ENCODE results near the gene AP1B1. TPM values are rescaled to one million over a fixed set of nuclear protein-coding genes. Genes with fewer than 3 reads are reported as not detected.

AP1B1 gene
- total RNA-seq, 1 donor = 37.3 TPM

- Histone ChIP-seq H3K79me2 (ENCODE audit: insufficient read depth, low read length) (no peaks in the 10 kb centered on the region), H3K4me2 (ENCODE audit: insufficient read depth, low read length) (no peak overlapping the region), H3K9me3 (ENCODE audit: low read depth, low read length) (no peaks in the 10 kb centered on the region), H2AFZ (ENCODE audit: low read length) (no peak overlapping the region), H3K27ac (ENCODE audit: low read depth, low read length) (no peak overlapping the region), H4K20me1 (ENCODE audit: insufficient read depth, low read length) (peaks cover 3% of the 10 kb centered on the region), H3K36me3 (ENCODE audit: insufficient read depth, low read length) (peaks cover 34% of the 10 kb centered on the region), H3K4me1 (ENCODE audit: insufficient read depth, low read length) (no peaks in the 10 kb centered on the region), H3K27me3 (ENCODE audit: insufficient read depth, low read length) (no peaks in the 10 kb centered on the region), H3K4me3 (ENCODE audit: insufficient read depth, low read length) (no peak overlapping the region)
- DNase-seq (ENCODE audit: insufficient read length, low spot score, missing footprints) = peak; percentile 77
- TF ChIP-seq CTCF (IDR thresholded peaks at IDR 0.05; ENCODE audit: extremely low read depth, low read depth, low read length) = no peak
Measured at GRCh38 chr22:29334696-29335344, 53.5 kb downstream of the AP1B1 start.

GRCh38 chr22:29334148-29334547, 54.2 kb downstream of the AP1B1 start:
- Histone ChIP-seq H3K4me1 (ENCODE audit: insufficient read depth, low read length) (no peaks in the 10 kb centered on the region), H3K9me3 (ENCODE audit: low read depth, low read length) (no peaks in the 10 kb centered on the region), H3K27me3 (ENCODE audit: insufficient read depth, low read length) (no peaks in the 10 kb centered on the region), H3K4me3 (ENCODE audit: insufficient read depth, low read length) (no peak overlapping the region), H3K4me2 (ENCODE audit: insufficient read depth, low read length) (no peak overlapping the region), H3K27ac (ENCODE audit: low read depth, low read length) (no peak overlapping the region), H4K20me1 (ENCODE audit: insufficient read depth, low read length) (peaks cover 3% of the 10 kb centered on the region), H3K36me3 (ENCODE audit: insufficient read depth, low read length) (peaks cover 34% of the 10 kb centered on the region), H2AFZ (ENCODE audit: low read length) (no peak overlapping the region), H3K79me2 (ENCODE audit: insufficient read depth, low read length) (no peaks in the 10 kb centered on the region)
- peak; percentile 25 for DNase-seq (ENCODE audit: insufficient read length, low spot score, missing footprints)
- TF ChIP-seq CTCF (IDR thresholded peaks at IDR 0.05; ENCODE audit: extremely low read depth, low read depth, low read length) = no peak

- Histone ChIP-seq H3K4me1 (ENCODE audit: insufficient read depth, low read length) (no peaks in the 10 kb centered on the region), H3K27me3 (ENCODE audit: insufficient read depth, low read length) (no peaks in the 10 kb centered on the region), H3K9me3 (ENCODE audit: low read depth, low read length) (no peaks in the 10 kb centered on the region), H2AFZ (ENCODE audit: low read length) (no peak overlapping the region), H3K79me2 (ENCODE audit: insufficient read depth, low read length) (no peaks in the 10 kb centered on the region), H4K20me1 (ENCODE audit: insufficient read depth, low read length) (peaks cover 3% of the 10 kb centered on the region), H3K36me3 (ENCODE audit: insufficient read depth, low read length) (peaks cover 26% of the 10 kb centered on the region), H3K27ac (ENCODE audit: low read depth, low read length) (no peak overlapping the region), H3K4me2 (ENCODE audit: insufficient read depth, low read length) (no peak overlapping the region), H3K4me3 (ENCODE audit: insufficient read depth, low read length) (no peak overlapping the region)
- peak; percentile 74 for DNase-seq (ENCODE audit: insufficient read length, low spot score, missing footprints)
- no peak for TF ChIP-seq CTCF (IDR thresholded peaks at IDR 0.05; ENCODE audit: extremely low read depth, low read depth, low read length)
Measured at GRCh38 chr22:29332886-29333496, 55.4 kb downstream of the AP1B1 start.

- Histone ChIP-seq H3K27ac (ENCODE audit: low read depth, low read length) (no peak overlapping the region), H3K79me2 (ENCODE audit: insufficient read depth, low read length) (no peaks in the 10 kb centered on the region), H3K9me3 (ENCODE audit: low read depth, low read length) (no peaks in the 10 kb centered on the region), H3K27me3 (ENCODE audit: insufficient read depth, low read length) (no peaks in the 10 kb centered on the region), H3K4me1 (ENCODE audit: insufficient read depth, low read length) (no peaks in the 10 kb centered on the region), H3K4me3 (ENCODE audit: insufficient read depth, low read length) (no peak overlapping the region), H3K4me2 (ENCODE audit: insufficient read depth, low read length) (no peak overlapping the region), H2AFZ (ENCODE audit: low read length) (no peak overlapping the region), H4K20me1 (ENCODE audit: insufficient read depth, low read length) (peaks cover 3% of the 10 kb centered on the region), H3K36me3 (ENCODE audit: insufficient read depth, low read length) (peaks cover 19% of the 10 kb centered on the region)
- TF ChIP-seq CTCF (IDR thresholded peaks at IDR 0.05; ENCODE audit: extremely low read depth, low read depth, low read length) = no peak
- peak; percentile 69 for DNase-seq (ENCODE audit: insufficient read length, low spot score, missing footprints)
Measured at GRCh38 chr22:29331658-29332300, 56.6 kb downstream of the AP1B1 start.

All from osteoblast (primary cell).